CD4-positive, alpha-beta T cell treated with Interleukin-10 for 1 hour (primary cell): Measurements from ENCODE around the gene CD47.

Source experiments
- DNase-seq: peaks from one replicate; pipeline ENCODE4 v3.0.0-alpha.2; 2020

CD47 gene

GRCh38 chr3:108044699-108045098, 46.1 kb downstream of the CD47 start:
- no peak for DNase-seq

DNA sequence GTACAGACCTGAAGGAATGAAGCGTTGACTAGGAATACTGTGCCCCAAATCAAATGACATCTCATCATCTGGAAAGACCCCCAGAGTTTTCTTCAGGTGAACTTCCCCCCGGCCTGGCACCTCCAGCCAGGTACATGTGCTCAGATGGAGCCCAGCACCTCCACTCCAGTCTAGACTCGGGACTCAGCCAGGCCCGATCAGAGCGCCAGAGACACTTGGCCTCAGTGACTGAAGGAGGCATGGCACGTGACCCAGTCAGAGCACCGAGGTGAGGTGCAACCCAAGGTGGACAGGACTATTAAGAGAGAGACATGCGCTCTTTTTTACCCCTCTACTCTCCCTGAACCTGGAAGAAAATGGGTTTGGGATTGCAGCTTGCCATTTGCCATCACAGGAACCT, 48.5 kb downstream of the CD47 start:
- DNase-seq: no peak

- no peak for DNase-seq
Measured at GRCh38 chr3:108041253-108041652, 49.6 kb downstream of the CD47 start.

DNA sequence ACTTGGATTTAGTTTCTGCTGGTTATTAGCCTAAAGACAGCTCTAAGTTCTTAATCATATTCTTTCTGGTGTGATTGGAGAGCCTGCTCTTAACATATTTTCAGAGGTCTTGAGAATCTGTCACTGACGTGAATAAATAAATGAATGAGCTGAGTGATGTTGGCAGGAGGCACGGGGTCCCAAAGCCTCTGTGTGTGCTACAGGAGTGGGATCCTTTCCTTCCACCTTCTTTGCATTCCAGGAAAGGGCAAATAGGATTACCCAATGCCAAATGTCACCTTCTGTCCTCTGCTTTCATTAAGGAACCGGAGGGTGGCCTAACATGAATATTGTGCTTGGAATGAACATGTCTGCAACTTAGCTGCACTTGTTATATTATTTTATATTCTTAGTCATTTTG, 53.1 kb downstream of the CD47 start:
- DNase-seq: no peak

DNA sequence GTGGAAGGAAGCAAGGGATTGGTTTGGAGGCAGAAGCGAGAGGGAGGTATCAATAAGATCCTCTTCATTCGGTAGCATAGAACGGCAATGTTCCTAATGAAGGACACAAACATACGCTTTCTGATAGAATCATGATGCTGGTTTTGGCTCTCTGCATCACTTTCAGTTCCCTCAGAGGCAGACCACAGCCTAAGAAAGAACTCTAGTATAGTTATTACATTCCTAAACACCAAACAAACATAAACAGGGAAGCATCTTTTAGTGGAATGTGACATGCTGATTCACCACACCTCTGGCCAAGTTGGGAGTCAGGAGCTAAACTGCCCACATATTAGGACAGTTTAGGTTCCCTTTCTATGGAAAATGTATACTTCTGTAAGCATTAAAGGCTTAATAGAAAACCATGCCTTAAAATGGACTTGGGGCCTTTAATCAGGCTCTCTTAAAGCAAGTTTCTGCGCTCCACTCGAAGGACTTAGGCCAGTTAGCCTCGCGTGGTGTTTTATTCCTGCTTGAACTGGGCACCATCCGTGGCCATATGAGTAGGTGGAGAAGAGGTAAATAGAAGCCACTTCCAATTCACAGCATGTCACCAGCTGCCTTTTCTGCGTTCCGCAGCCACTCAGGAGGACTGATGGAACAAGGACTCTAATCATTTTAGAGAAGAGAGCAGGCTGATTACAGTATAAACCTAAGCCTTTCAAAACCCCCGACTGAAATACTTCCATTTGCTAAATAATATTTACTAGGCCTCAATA, 53.7 kb downstream of the CD47 start:
- DNase-seq: no peak

DNA sequence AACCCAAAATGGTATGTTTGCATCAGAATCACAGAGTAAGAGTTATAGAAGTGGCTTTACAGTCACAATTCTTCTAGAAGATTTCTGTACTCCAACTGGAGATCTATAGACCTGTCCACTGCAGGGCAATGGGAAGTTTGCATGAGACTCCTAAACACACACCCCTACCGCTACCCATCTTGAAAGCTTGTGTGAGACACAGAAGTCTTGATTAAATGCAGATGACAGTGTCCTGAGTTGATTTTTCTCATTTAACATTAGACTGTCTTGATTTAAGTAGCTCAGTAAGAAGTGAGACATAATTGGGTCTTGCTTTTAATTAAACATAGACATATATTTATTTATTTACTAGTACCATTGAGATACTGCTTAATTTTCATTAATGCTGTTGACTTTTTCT, 54.4 kb downstream of the CD47 start:
- DNase-seq: no peak

DNA sequence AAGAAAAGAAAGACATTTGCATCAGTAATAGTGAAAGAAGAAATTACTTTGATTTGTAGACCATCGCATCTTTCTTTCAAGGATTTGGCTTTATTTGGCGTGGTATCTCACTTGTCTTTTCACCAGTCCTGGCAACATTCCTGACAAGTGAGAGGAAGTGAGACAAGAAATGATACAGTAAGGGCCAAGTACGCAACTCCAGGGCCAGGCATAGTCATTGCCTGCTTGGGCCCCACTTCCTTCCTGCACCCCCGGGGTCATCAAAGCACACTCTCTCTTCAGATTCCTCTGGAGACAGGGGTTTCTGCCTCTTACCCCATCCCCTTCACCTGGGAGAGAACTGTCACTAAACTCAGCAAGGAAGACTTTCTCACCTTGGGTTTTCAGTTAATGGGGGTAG, 55.1 kb downstream of the CD47 start:
- DNase-seq: no peak

- no peak for DNase-seq
Measured at GRCh38 chr3:108031895-108032294, 58.9 kb downstream of the CD47 start.

DNA sequence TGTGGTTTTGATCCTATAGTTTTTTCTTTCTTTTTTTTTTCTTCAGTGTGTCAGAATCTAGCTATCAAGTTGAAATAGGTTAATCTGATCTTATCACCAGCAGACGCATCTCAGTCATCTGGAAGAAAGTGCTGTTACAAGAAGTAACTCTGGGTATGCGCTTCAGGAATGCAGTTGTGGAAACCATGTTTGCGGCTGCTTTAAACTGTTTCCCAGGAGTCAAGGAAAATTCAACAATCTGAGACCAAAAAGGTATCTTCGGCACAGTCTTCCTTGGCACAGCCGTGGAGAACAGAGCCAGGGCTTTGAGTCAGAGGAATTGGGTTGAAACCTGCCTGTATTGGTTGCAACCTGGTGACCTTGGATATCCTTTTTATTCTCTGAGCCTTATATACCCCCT, 59.9 kb downstream of the CD47 start:
- DNase-seq: no peak

DNA sequence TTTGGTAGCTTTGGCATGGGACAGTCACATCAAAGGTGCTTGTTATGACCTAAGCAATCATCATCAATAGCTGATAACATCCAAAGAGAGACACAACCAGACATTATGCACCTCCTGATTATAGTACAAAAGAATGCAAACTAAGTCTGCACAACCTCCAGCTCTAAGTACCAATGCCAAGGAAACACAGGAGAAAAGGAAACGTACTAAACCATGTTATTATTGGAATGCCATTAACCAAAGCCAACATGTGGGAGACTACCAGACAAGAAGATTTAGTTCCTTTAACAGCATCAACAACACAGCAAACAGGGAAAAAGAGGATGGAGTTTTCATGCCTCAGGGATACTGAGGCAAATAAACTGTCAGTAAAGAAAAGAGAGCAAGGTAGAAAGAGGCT, 61.4 kb downstream of the CD47 start:
- no peak for DNase-seq

- DNase-seq: no peak
Measured at GRCh38 chr3:108028896-108029295, 61.9 kb downstream of the CD47 start.

GRCh38 chr3:108025177-108025576, 65.7 kb downstream of the CD47 start:
- DNase-seq: no peak

GRCh38 chr3:108024146-108024850, 66.5 kb downstream of the CD47 start:
- DNase-seq: no peak

- DNase-seq: no peak
Measured at GRCh38 chr3:108022256-108023150, 68.3 kb downstream of the CD47 start.

GRCh38 chr3:108021533-108021932, 69.3 kb downstream of the CD47 start:
- DNase-seq: no peak

GRCh38 chr3:108021131-108021530, 69.7 kb downstream of the CD47 start:
- no peak for DNase-seq

DNA sequence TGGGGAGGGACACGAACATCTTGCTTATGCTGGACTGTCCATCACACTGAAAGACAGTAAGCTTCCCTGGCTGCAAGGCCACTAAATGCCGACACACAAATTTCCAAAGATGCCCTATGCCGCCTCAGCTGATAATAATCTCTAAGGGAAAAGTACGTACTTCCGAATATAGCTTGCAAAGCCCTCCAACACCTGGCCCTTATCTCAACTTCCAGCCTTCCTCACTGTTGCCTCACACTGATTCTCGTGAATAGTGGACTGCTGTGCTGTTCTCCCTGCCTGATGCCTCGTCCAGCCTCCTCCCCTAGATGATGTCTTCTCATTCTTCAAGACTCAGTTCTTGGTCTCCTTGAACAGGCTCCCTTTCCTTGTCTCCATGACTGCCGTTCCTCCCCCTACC, 72.3 kb downstream of the CD47 start:
- DNase-seq: no peak

DNA sequence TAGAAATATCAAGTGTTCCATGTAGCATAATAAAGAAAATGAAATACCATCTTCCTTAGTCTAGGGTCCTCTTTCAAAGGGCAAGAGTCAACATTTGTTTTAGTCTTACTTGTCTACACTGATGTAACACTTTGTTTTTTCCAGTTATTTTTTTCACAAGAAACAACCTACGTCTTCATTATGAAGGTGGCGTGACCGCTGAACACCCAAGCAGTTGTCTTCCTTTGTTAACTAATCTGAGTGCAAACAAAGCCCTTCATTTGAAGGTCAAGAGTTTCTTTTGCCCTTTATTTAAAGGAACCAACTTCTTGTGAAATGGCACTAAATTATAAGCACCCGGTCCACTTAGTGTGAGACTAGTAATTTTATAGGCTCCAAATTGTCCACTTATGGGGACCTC, 73.2 kb downstream of the CD47 start:
- DNase-seq: no peak

DNA sequence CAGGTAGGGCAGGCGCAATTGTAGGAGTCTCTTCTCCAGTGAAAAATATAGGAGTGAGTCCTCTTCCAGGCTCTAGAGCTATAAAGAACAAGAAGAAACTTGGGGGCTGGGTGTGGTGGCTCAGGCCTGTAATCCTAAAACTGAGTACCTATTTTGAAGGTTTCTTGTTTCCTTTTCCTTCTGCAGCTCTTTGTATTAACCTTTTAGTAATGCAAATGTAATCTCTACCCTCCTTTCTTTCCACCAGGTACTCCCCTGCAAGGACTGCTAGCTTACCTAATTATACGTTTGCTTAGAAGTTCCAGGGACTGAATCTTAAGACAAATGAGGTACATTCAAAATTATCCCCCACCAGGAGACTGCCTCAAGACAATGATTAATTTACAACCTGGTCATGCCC, 75.9 kb downstream of the CD47 start:
- DNase-seq: no peak

- no peak for DNase-seq
Measured at GRCh38 chr3:108013141-108014055, 77.4 kb downstream of the CD47 start.

DNA sequence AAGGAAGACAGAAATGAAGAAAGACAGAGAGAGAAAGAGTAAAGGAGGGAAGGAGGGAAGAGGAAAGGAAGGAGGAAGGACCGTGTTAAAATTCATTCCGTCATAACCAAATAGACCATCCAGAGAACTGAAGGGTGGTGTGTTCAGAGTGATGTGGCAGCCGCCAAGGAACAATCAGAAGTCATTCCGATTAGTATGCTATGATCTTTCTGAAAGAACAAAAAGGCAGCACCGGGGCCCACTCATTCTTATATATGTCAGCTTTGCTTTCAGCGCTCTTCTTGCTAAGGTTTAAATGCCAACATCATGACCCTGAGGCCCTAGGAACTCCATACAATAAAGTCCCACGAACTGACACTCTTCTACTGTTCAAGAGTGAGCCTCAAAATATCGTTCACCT, 78.5 kb downstream of the CD47 start:
- no peak for DNase-seq

DNA sequence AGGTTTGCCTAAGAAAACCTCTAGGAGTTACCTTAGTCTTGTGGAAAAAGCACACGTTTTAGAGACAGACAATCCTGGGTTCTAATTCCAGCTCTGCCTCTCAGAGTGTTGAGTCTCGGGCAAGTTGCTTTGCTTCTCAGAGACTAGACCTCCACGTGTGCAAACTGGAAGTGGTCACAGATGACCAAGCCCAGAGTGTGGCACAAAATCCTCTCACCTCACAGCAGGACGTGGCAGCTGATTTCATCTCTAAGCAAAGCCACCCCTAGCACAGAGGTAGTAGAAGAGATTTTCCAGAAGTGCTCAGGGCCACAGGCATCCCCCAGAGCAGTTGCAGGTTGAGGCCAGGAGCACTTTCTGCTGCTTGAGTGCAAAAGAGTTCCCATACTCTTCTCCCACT, 79.2 kb downstream of the CD47 start:
- no peak for DNase-seq
